HG02970 (cell line): ENCODE measurements around the gene OR2A14.
"Not testable (repeated sequence)": the region's sequence is repeated elsewhere in the genome, so short reads cannot be mapped to it uniquely, and the experiment has no call there.

Experiments
- ATAC-seq: cut with Tn5 transposase; IDR thresholded peaks from one replicate; pipeline ENCODE4 v1.9.1; 2021; ENCODE audit warnings: mild to moderate bottlenecking, moderate library complexity, moderate number of reproducible peaks; ENCODE audit not compliant: unreplicated experiment, low FRiP score

The OR2A14 gene, protein sequence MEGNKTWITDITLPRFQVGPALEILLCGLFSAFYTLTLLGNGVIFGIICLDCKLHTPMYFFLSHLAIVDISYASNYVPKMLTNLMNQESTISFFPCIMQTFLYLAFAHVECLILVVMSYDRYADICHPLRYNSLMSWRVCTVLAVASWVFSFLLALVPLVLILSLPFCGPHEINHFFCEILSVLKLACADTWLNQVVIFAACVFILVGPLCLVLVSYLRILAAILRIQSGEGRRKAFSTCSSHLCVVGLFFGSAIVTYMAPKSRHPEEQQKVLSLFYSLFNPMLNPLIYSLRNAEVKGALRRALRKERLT

DNA sequence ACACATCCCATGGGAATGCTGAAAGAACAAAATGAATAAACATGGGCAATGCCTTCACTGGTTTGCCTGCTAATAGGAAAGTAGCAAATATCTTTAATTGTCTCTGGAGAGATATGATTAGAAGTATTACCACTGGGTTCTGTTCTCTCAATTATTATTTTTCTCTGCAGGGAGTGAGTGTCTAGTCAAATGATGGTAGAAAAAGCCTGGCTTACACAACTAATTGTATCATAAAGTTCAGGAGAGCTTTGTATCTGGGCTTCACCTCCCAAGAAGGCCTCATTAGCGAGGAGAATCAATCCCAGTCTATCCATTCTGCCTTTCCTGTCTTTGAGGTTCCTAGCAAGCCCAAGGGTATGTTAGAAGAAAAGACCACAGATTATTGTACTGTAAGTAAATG is at the start of gene OR2A14:
Gene OR2A14 (plus strand): TSS at position 301 of the 400 bp plus-strand sequence. CDS start 5,937 bp downstream, outside the sequence.
- no peak for ATAC-seq

DNA sequence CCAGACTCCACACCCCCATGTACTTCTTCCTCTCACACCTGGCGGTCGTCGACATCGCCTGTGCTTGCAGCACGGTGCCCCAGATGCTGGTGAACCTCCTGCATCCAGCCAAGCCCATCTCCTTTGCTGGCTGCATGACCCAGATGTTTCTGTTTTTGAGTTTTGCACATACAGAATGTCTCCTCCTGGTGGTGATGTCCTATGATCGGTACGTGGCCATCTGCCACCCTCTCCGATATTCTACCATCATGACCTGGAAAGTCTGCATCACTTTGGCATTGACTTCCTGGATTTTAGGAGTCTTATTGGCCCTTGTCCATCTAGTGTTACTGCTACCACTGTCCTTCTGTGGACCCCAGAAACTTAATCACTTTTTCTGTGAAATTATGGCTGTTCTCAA is 48.6 kb upstream of the OR2A14 start:
- ATAC-seq, result no peak

DNA sequence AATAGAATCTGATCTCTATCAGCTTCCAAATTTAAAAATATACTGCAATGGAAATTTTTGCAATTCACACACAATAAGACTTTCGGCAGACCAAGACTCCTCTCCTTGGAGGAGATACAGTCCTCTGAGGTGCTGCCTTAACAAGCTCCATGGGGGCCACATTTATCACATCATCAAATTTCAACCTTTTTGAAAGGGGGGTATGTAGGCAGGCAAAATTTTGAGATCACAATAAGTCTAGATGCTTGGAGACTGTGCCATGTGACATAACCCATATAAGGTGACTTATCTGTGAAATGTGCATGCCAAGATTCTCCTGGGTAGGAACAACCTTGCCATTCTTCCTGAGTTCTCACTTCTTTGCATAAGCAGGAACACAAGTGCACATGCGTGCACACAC is 37.0 kb upstream of the OR2A14 start, which contains the start of gene OR2A12:
Gene OR2A12 (plus strand): TSS at position 301 of the 400 bp plus-strand sequence. CDS start 8,830 bp downstream, outside the sequence.
- ATAC-seq, result no peak

DNA sequence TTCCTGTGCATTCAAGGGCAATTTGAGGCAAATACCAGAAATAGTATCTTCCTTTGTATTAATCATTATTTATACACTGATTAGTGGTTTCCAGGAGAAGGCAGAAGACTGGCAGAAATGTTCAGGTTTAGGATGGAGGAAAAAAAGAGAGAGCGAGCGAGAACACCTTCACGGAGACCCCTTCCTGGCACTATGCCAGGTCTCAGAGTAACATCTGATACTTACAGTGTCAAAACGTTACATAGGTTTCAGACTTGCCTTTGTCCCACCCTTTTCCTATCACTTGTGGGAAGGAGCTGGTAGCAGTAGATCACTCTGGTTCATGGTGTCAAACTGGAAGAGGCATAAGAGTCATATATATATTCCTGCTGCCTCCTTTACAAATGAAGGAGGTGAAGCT is 36.2 kb upstream of the OR2A14 start:
- no peak for ATAC-seq

DNA sequence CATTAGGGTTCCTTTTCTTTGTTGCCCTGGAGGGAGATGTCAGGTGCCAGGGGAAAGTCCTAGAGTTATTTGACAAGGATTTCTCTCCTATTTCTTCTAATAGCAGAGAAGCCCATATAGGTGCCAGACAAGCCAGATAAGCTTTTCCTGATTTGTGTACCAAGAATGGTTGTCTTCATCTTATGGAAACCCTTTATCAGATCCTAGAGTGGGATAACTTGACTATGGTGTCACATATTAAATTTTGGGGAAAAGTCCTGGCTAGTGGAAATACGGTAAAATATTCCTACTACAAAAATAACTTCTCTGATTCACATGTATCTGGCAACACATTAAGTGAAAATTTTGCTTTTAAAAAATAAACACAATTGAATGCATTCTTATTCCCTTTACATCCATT is 35.7 kb upstream of the OR2A14 start:
- no peak for ATAC-seq

DNA sequence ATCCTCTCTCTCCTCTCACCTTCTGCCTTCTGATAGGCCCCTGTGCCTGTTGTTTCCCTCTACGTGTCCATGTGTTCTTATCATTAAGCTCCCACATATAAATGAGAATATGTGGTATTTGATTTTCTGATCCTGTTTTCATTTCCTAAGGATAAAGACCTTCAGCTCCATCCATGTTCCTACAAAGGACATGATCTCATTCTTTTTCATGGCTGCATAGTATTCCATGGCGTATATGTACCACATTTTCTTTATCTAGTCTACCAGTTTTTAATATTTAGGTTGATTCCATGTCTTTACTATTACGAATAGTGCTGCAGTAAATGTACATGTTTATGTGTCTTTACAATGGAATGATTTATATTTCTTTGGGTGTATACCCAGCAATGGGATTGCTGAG is 32.3 kb upstream of the OR2A14 start:
- ATAC-seq, result no peak

DNA sequence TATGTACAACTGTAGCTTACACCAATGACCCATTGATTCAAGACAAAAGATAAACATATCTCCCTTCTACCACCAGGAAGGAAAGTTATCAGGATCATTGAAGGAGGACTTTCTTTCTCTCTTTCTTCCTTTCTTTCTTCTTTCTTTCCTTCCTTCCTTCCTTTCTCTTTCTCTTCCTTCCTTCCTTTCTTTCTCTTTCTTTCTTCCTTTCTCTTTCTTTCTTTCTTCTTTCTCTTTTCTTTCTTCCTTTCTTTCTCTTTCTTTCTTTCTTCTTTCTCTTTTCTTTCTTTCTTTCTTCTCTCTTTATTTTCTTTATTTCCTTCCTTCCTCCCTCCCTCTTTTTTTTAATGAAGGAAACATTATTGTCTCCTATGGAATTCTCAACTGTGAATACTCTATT is 24.2 kb upstream of the OR2A14 start:
- no peak for ATAC-seq

DNA sequence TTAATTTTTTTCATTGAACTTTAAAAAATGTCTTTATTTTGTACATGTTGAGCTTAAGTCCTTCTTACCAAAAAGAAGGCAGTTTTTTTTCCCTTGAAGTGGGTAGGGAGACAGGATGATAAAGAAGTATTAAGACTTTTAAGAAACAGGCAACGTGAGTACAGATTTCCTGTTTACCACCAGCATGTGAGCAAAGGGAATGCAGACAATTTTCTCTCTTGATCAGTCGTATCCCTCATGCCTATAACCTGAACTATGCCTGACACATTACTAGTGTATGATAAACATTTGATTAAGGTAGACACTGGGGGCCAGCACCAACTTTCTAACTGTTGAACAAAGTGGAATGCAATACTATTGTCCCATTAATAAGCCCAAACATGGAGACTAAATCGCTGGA is 22.4 kb upstream of the OR2A14 start:
- no peak for ATAC-seq

DNA sequence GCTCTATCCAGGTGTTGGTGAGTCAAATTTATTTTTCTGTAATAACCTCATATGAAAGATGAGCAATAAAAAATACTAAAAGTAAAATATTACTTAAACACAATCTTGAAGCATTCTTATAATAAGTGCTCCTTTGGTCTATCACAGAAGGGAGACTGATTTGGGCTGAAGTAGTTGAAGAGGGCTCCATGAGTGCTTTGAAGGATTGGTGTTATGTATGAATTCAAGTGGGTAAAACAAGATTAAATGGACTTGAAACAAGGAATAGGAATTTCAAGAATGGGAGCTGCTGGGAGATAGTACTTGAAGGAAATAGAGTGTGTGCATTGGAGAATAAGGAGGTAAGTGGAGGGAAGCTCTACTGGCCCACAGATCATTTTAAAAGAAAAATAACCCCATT is 20.9 kb upstream of the OR2A14 start:
- no peak for ATAC-seq

DNA sequence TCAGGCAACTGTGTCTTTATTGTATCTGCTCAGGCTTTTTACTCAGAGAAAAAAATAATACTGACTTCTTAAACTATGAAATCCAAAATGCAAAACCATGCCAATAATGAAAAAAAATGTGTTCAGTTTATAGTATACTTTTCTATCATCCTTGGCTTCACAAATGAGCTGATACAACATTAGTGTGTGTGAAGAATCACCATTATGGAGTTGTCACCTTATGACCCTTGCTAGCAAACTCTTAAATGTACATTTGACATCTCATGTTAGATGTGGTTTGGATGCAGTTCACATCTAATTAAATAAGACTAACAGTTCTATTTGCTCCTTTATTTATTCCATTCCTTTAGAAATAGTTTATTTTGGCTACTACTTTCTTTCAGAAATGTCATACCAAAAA is 17.8 kb upstream of the OR2A14 start:
- no peak for ATAC-seq

DNA sequence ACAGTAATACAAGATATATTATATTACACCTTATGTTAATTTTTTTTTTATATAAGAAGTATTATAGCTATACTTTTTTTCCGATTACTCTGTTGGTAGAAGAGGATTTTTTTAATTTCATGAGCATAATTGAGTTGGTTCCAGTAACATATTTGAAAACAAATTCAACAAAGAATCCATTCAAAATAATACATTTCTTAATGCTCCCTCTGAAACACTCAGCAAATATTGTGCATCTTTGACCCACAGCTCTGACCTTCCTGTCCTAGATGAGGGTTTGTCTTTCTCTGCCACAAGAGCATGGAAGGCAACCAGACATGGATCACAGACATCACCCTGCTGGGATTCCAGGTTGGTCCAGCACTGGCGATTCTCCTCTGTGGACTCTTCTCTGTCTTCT is 13.7 kb upstream of the OR2A14 start, which contains the start of gene OR2A2:
Gene OR2A2 (plus strand): TSS at position 301 of the 400 bp plus-strand sequence. CDS start 0 bp downstream, at position 301.
- ATAC-seq, result no peak

DNA sequence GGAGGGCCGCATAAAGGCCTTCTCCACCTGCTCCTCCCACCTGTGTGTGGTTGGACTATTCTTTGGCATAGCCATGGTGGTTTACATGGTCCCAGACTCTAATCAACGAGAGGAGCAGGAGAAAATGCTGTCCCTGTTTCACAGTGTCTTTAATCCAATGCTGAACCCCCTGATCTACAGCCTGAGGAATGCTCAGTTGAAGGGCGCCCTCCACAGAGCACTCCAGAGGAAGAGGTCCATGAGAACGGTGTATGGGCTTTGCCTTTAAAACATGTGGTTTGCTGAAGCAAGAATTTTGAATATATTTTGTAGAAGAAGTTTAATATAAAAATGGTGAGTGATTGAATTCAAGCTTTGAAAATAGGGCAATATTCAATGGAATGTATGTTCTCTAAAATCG is 12.7 kb upstream of the OR2A14 start:
- ATAC-seq, result no peak

DNA sequence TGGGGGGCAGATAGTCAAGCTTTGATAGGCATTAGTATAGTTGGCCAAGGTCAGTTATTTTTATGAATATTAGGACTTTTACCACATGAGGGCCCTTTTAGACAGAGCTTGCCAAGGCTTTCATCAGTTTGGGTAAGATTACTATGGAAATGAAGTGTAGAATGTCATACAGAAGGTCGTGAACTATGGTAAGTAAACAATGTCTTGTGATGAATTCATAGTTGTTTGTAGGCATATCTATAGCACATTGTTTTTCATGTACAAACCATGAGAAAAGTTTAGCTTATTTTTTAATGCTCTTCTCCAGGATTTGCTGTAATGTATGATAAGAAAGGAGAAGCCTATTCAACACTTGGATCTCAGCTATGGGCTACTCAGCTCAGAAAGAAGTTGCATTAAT is 9.3 kb upstream of the OR2A14 start:
- ATAC-seq, result no peak

DNA sequence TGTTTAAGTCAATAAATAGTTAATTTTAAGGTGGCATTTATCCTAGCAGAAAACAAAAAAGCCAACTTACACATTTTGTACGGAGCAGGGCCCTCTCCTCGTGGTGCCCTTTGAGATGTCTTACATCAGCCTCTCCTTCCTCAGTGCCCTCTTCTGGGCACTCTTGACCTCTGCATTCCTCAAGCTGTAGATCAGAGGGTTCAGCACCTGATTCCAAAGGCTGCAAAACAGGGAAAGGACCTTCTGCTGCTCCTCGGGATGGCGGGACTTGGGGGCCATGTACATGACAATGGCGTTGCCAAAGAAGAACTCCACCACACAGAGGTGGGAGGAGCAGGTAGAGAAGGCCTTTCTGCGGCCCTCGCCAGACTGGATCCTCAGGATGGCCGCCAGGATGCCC is 4.6 kb upstream of the OR2A14 start:
- ATAC-seq, result no peak

DNA sequence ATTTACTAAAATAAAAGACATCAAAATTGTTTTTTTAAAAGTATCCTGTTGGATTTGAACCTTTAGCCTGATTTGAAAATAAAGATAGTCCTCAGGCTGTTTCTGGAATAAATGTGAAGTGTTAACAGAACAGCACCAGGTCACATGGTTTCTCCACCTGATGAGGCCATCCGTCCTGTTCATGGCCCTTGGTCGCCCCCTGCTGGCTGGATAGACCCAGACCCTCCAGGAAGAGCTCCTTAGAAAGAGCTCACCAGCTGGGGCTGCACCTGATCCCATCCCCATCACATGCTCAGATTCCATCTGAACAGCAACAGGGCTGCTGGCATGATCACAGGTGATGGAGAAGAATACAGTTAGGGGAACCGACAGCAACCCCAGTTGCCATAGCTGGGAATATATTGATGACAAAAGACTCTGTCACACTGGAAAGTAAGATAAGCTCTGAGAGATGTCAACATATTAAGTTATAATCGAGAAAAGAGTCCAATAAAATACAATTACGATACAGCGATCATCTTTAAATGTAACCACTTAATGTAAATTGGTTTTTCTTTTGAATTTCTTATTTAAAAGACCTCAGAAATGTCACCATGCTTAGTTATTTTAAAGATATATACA is 4.8 kb downstream of the OR2A14 start:
- ATAC-seq, result peak; percentile 99

DNA sequence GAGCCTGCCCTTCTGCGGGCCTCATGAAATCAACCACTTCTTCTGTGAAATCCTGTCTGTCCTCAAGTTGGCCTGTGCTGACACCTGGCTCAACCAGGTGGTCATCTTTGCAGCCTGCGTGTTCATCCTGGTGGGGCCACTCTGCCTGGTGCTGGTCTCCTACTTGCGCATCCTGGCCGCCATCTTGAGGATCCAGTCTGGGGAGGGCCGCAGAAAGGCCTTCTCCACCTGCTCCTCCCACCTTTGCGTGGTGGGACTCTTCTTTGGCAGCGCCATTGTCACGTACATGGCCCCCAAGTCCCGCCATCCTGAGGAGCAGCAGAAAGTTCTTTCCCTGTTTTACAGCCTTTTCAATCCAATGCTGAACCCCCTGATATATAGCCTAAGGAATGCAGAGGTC is 6.6 kb downstream of the OR2A14 start:
- not testable (repeated sequence) for ATAC-seq

DNA sequence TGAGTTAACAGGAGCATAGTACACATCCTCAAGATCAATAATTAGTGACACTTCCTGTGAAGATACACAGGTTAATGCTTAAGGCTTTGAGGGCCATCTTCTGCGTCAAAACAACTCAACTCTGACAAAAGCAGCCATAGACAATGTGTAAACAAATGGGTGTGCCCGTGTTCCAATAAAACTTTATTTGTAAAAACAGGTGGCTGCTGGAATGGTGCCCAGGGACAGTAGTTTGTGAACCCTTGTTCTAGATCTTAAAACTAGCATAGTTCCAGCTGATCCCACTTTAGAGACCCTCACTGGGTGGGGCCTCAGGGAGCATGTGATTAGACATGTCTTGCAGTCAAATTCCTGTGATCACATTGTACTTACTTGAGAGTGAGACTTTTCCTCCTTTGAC is 7.8 kb downstream of the OR2A14 start:
- no peak for ATAC-seq

DNA sequence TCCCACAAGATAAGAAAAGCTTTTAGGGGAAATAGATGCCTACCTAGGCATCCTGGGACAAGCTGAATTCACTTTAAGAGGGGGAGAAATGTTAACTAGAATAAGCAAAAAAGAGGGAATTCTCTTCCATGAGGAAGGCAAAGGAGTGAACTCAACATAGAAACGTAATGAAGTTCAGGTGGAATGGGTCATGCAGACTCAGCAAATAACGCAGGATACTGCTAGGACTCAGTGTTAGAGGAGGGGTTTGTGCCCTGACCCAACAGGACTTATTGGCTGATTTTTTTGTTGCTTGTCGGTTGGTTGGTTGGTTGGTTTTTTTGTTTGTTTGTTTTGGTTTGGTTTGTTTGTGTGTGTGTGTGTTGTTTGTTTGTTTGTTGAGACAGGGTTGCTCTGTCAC is 9.3 kb downstream of the OR2A14 start:
- ATAC-seq, result no peak

DNA sequence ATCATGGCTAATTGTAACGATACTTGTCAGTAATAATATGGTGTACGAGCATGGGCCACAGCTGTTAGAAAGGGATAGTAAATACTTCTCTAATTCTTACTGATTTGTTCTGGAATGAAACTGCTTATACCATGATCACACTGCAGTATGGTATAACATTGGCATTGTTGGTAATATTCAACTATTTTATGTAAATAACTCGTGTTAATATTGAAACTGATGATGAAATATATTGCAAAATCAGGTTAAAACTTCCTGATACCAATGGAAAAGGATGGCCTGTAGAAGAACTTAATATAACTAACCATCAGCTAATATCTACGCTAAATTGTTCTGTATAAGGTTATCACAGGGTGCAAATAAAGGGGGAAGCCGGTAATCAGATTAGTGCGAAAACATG is 10.3 kb downstream of the OR2A14 start:
- ATAC-seq, result no peak

DNA sequence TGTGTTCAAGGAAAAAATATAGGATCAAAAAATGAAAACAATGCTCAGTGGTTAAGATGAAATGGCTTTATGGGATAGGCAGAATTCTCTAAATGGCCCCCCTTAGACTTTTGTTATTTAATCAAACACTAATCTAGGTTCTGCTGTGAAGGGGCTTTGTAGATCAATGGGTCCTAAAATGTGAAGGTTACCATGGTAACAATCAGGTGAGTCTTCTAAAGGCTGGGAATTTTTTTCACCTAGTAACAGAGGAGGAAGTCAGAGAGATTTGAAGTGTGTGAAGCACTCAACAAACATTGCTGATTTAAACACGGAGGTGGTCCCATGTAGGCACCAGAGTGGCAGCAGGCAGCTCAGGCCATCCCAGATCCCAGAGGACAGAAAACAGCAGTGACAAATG is 11.1 kb downstream of the OR2A14 start:
- ATAC-seq, result no peak

DNA sequence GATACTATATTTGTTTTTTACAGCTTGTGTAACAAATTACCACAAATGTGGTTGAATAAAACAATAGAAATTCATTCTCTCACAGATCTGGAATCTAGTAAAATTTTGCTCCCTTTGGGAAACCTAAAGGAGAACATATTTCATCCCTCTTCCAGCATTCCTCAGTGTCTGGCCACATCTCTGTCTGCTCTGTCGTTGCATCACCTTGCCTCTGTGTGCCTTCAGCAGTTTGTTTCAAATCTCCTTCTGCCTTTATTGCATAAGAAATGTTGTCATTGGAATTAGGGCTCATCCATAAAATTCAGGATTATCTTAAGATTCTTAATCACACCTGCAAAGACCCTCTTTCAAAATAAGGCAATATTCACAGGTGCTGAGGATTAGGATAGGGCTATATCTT is 14.5 kb downstream of the OR2A14 start:
- no peak for ATAC-seq

DNA sequence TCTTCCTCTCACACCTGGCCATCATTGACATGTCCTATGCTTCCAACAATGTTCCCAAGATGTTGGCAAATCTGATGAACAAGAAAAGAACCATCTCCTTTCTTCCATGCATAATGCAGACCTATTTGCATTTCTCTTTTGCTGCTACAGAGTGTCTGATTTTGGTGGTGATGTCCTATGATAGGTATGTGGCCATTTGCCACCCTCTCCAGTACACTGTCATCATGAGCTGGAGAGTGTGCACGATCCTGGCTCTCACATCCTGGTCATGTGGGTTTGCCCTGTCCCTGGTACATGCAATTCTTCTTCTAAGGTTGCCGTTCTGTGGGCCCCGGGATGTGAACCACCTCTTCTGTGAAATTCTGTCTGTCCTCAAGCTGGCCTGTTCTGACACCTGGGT is 19.2 kb downstream of the OR2A14 start:
- ATAC-seq, result no peak
